GM12891 (cell line): ENCODE data around the gene TMEM164.

ENCODE experiments used
- PAX5 ChIP-seq: IDR thresholded peaks from 2 replicates; pipeline ENCODE4 v1.6.1; 2011; ENCODE audit warnings: low read length, moderate library complexity, mild to moderate bottlenecking; ENCODE audit not compliant: insufficient read depth, severe bottlenecking
- POLR2A ChIP-seq: IDR thresholded peaks from 2 replicates; pipeline ENCODE4 v1.6.1; 2011; ENCODE audit warnings: low read depth, low read length, control low read depth
- POLR2AphosphoS5 ChIP-seq: IDR thresholded peaks from 2 replicates; pipeline ENCODE4 v1.6.1; 2011; ENCODE audit warnings: low read depth, low read length, control low read depth

- TF ChIP-seq POLR2AphosphoS5 (no peak), PAX5 (no peak), POLR2A (no peak)
These were observed 160.6 kb downstream of the TMEM164 start for GRCh38 chrX:110163488-110163887.
